ENCODE measurements around the gene ZNF337.

DNA sequence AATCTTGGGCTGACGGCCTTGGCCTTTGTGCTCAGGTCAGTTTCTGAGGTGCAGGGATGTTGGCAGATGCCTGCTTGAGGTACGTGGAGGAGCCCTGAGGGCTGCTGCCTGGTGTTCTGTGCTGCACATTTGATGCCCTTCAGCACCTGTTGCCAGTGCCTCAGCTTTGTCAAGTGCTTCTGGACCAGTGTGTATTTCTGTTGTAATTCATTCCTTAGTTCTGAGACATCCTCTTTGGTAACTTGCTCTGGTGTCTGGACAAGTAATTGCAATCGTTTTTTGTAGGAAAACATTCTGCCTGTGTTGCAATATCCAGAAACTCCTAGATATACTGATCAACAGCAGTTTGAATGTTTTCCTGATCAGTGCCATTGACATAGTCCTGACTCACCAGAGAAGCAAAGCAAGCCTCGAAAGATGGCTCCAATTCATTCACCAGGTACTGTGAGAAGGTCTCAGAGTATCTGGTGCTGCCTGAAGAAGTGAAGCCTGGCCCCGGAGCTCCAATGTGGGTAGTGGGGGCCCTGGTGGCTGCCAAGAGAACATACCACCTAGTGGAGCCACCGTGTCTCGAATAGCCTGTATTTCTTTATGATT, 26.7 kb downstream of the ZNF337 start:
- TF ChIP-seq, protein P1, sequence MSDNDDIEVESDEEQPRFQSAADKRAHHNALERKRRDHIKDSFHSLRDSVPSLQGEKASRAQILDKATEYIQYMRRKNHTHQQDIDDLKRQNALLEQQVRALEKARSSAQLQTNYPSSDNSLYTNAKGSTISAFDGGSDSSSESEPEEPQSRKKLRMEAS (IDR thresholded peaks at IDR 0.05): no peak
- TF ChIP-seq TAF1 (IDR thresholded peaks at IDR 0.05; ENCODE audit: low read depth) (no peak), RAD21 (IDR thresholded peaks at IDR 0.05; ENCODE audit: low read depth) (no peak), YY1 (IDR thresholded peaks at IDR 0.05; ENCODE audit: low read depth) (no peak), EGR1 (IDR thresholded peaks at IDR 0.05) (no peak), CREB1 (IDR thresholded peaks at IDR 0.05; ENCODE audit: low read depth) (no peak)
- TF ChIP-seq, protein P2, sequence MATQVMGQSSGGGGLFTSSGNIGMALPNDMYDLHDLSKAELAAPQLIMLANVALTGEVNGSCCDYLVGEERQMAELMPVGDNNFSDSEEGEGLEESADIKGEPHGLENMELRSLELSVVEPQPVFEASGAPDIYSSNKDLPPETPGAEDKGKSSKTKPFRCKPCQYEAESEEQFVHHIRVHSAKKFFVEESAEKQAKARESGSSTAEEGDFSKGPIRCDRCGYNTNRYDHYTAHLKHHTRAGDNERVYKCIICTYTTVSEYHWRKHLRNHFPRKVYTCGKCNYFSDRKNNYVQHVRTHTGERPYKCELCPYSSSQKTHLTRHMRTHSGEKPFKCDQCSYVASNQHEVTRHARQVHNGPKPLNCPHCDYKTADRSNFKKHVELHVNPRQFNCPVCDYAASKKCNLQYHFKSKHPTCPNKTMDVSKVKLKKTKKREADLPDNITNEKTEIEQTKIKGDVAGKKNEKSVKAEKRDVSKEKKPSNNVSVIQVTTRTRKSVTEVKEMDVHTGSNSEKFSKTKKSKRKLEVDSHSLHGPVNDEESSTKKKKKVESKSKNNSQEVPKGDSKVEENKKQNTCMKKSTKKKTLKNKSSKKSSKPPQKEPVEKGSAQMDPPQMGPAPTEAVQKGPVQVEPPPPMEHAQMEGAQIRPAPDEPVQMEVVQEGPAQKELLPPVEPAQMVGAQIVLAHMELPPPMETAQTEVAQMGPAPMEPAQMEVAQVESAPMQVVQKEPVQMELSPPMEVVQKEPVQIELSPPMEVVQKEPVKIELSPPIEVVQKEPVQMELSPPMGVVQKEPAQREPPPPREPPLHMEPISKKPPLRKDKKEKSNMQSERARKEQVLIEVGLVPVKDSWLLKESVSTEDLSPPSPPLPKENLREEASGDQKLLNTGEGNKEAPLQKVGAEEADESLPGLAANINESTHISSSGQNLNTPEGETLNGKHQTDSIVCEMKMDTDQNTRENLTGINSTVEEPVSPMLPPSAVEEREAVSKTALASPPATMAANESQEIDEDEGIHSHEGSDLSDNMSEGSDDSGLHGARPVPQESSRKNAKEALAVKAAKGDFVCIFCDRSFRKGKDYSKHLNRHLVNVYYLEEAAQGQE (IDR thresholded peaks at IDR 0.05; ENCODE audit: low read depth): no peak
